Measurements from ENCODE around the gene VAV3.

DNA sequence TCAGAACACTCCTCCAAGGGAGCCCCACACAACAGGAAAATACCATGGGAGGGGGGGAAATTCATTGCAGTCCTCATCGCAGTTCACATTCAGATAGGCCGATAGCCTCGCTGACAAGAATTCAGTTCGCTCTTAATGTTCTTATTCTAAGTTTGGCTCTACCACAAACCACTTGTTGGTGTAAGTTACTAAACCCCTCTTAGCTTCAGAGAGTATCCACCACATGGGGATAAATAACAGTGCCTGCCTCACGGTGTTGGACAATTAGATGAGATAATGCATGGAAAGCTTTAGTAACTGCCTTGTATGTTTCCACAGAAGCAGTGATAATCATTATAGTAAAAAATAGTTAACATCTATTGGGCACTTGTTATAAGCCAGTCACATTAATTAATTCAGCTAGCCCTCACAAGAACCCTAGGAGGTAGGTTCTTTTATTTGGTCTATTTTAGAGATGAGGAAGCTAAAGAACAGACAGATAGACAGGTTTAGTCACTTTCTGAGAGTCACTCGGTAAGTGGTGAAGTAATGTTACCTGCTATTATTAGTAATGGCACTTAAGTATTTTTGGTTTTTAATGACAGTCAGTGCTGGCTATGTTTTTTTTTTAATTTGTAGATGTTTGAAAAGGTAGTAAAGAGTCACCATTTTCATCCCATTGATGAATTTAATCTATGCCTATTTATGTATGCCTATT, 10.1 kb downstream of the VAV3 start:
- TF ChIP-seq, protein P1, sequence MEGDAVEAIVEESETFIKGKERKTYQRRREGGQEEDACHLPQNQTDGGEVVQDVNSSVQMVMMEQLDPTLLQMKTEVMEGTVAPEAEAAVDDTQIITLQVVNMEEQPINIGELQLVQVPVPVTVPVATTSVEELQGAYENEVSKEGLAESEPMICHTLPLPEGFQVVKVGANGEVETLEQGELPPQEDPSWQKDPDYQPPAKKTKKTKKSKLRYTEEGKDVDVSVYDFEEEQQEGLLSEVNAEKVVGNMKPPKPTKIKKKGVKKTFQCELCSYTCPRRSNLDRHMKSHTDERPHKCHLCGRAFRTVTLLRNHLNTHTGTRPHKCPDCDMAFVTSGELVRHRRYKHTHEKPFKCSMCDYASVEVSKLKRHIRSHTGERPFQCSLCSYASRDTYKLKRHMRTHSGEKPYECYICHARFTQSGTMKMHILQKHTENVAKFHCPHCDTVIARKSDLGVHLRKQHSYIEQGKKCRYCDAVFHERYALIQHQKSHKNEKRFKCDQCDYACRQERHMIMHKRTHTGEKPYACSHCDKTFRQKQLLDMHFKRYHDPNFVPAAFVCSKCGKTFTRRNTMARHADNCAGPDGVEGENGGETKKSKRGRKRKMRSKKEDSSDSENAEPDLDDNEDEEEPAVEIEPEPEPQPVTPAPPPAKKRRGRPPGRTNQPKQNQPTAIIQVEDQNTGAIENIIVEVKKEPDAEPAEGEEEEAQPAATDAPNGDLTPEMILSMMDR (IDR thresholded peaks at IDR 0.05 in 2 of 3, conservative IDR thresholded peaks at IDR 0.05 in 1 of 3; ENCODE audit: borderline replicate concordance in 1 of 3, insufficient read depth in 1 of 3, low read depth in 2 of 3, low read length in 2 of 3) = no peak
- TF ChIP-seq POLR2A (IDR thresholded peaks at IDR 0.05; ENCODE audit: borderline replicate concordance, extremely low read depth, insufficient read depth, insufficient read length) (no peak), ZFX (IDR thresholded peaks at IDR 0.05) (no peak), CEBPB (IDR thresholded peaks at IDR 0.05; ENCODE audit: low read depth) (no peak), EZH2phosphoT487 (IDR thresholded peaks at IDR 0.05; ENCODE audit: borderline replicate concordance) (no peak), EGR1 (IDR thresholded peaks at IDR 0.05; ENCODE audit: low read depth) (no peak), POLR2AphosphoS5 (IDR thresholded peaks at IDR 0.05; ENCODE audit: low read depth, low read length) (no peak), REST (IDR thresholded peaks at IDR 0.05; ENCODE audit: low read depth) (no peak), FOSL1 (IDR thresholded peaks at IDR 0.05; ENCODE audit: low read depth) (no peak), EZH2 (IDR thresholded peaks at IDR 0.05) (no peak), CBX3 (IDR thresholded peaks at IDR 0.05; ENCODE audit: low read depth) (no peak), TCF7L2 (IDR thresholded peaks at IDR 0.05; ENCODE audit: borderline replicate concordance, extremely low read depth, insufficient read depth, insufficient read length) (no peak)
- TF ChIP-seq, protein P2, sequence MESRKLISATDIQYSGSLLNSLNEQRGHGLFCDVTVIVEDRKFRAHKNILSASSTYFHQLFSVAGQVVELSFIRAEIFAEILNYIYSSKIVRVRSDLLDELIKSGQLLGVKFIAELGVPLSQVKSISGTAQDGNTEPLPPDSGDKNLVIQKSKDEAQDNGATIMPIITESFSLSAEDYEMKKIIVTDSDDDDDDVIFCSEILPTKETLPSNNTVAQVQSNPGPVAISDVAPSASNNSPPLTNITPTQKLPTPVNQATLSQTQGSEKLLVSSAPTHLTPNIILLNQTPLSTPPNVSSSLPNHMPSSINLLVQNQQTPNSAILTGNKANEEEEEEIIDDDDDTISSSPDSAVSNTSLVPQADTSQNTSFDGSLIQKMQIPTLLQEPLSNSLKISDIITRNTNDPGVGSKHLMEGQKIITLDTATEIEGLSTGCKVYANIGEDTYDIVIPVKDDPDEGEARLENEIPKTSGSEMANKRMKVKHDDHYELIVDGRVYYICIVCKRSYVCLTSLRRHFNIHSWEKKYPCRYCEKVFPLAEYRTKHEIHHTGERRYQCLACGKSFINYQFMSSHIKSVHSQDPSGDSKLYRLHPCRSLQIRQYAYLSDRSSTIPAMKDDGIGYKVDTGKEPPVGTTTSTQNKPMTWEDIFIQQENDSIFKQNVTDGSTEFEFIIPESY (IDR thresholded peaks at IDR 0.05; ENCODE audit: extremely low read depth, insufficient replicate concordance, low read length) = no peak
